ENCODE data around the gene SKAP1.
A peak's percentile ranks its signal among the peaks of the same experiment; 100 is the strongest.
"Not testable (repeated sequence)": the region's sequence is repeated elsewhere in the genome, so short reads cannot be mapped to it uniquely, and the experiment has no call there.

SKAP1 gene

DNA sequence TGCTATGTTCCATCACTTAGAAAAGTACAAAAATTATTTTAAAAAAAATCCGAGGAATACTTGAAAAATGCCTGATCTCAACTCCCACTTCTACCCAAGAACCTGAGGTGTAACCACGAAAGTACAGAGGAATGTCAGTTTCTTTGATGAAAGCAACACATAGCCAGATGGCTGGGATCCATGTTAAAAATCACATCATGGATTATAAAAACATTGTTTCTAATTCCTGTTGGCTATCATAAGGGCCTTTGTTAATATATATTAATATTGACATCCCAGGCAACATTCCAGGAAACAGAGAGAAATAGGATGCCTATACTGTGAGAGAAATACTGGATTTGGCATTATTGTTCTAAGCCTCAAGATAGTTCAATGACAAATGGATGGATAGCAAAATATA lies 115.3 kb downstream of the SKAP1 start:
- DNase-seq: no peak

DNA sequence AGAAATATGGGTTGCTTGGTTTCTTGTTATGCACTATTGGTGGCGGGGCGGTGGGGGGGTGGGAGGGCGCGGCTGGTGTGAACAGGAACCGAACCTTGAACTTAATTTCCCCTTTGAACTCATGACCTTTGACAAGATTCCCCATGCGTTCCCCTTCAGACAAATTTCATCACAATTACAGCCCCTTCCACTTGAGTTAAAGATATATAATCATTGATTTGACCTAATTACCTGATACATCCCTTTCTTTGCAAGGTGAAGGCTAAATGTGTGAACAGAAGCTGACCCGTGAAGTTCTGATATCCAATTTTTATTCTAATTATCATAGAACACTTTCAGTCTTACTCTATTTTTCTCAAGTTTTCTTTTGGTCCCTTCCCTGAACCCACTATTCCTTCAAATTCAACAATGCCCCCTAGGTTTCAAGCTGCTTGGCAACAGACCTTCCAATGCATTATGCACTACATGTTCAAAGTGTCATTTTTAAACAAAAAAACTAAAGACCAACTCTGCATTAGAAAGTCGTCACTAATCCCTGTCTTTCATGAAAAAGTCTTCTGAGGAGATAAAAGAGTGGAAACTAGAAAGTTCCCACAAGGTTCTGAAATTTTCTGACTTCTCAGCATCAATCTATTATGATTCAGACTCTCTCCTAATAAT lies 116.8 kb downstream of the SKAP1 start:
- no peak for DNase-seq

DNA sequence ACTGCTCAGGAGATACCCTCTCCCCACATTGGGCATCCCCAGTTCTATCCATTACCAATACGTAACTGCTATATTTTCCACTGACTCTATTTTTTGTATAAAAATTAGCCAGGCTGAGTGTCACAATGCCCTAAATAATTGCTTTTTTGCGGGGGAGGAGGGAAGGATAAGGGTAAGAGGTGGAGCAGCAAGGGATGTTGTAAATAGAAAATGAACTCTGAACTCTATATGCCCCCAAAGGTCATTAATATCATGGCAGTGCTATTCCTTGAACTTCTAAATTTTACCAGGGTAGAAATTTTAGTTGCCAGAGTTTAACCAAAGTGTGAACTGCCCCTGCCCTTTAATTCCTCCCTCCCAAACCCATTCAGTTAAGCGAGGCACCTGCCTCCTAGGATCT lies 118.7 kb downstream of the SKAP1 start:
- no peak for DNase-seq

DNA sequence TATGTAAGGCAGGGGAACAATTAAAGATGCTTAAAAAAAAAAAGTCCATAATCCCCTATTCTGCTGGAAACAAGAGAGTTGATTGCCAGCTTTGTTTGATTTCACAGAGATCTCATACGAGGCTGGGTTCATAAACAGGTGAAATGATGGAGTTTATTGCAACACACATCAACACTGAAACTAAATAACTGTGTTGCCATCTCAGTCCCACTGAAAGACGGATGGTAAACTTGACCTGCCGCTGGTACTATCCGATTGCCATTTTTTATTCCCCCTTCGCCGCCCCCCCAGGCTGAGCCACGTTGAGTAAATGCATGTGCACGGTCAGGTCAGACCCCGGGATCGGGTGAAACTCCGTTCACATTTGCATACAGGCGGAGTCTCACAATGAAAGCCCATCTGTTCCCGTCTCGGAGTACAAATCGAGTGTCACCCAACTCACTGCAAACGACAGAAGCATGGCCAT lies 119.2 kb downstream of the SKAP1 start:
- no peak for DNase-seq

DNA sequence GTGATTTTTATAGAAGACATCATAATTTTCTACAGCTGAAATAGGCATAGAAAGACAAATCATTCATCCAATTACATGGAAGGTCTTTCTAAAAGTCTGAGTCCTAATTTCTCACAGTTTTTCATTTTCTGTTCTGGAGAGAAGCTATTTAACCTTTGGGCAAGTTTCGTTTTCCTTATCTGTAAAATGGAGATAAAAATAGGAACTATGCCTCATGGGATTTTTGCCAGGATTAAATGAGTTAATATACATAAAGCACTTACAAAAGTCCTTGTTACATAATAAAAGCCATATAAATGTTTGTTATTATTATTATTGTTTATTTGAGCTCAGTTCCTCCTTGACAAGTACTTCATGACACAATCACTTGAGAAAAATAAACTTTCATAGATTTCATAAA lies 121.4 kb downstream of the SKAP1 start:
- no peak for DNase-seq

DNA sequence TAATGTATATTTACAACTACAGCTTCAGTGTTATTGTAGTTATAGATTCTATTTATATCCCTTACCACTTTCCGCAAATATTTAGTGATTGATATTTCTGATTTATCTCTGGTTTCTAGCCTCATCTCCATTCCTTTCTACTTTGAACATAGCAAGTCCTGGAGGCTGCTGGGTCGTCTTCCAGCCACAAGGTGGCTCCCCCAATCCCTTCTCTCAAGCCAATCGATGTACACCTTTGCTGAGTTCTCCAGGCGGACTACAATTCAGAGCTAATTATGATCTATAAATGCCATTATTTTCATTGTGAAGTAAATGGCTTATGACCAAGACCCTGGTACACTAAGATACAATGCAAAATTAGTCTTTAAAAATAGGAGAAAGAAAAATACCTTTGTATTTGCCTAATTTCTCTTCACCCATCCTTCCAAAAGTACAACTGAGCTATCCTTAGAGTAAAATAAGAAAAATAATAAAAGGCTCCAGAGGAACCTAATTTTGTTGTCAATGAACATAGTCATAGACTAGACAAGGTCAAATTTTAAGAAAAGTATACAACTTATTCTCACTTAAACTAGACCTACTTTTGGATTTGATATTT lies 122.1 kb downstream of the SKAP1 start:
- peak; percentile 63 for DNase-seq

DNA sequence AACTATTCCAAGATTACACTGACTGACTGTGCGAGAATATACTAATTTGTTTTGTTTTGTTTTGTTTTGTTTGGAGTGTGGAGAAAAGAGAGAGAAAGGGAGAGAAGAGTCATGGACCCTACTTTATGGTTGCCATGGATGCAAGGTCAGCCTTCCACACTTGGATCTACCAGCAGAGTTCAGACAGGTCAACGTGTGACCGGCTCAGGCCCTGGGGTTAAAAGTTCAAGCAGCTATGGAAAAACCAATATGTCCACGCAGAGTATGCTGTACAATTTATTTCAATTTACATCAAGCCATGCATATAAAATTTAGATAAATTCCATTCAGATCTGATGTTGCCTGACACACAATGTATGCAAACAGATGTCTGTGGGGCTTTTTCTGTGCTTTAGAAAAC lies 122.8 kb downstream of the SKAP1 start:
- no peak for DNase-seq

DNA sequence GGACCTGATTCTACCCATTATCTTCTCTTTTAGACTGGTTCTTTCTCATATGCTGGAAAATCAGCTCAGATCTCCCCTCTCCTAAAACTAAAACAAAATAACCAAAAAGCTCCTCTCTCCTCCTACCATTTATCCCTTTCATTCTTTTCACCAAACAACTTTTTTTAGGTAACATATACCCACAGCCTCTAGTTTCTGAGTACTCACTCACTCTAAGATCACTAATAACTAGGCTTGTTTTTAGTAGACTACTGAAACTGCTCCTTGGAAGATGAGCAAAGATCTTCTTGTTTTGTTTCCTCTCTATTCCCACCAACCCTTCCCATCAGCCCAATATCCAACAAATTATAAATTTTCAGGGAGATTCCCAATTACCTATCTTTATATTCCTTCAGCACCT lies 129.0 kb downstream of the SKAP1 start:
- DNase-seq: no peak

DNA sequence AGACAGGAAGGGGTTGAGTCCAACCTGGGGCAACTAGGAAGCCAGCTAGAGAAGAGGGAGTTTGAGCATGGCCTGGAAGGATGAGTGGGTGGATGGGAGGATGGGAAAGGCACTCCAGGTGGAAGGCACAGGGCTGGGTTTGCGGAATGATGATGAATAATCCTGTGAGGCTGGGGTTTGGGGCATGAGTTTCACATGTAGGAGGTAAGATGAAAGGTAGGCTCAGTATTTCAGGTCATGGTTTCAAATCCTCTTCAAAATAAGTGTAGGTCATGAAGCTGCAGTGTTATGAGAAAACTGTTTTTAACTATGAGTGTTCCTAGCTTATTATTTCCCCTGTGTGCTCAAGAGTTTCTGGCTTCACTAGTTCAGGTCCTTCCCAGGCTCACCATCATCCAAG lies 130.3 kb downstream of the SKAP1 start:
- no peak for DNase-seq

DNA sequence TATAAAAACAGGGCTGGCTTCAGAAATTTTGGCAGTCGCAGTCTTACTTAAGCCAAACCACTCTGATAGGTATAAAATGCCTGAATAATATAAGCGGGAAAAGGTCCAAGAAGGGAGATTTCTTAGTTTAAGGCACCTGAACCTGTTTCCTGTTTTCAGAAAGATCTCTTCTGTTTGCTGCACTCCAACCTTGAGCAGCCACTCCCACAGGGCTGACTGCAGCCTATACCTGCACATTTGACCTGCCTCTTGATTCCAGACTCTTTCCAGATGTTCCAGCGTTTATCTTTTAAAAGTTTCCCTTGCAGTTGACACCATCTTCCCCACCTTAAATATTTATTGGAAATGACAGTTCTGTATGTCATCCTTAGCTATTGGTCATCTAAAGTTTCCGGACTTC lies 132.2 kb downstream of the SKAP1 start:
- DNase-seq: no peak

DNA sequence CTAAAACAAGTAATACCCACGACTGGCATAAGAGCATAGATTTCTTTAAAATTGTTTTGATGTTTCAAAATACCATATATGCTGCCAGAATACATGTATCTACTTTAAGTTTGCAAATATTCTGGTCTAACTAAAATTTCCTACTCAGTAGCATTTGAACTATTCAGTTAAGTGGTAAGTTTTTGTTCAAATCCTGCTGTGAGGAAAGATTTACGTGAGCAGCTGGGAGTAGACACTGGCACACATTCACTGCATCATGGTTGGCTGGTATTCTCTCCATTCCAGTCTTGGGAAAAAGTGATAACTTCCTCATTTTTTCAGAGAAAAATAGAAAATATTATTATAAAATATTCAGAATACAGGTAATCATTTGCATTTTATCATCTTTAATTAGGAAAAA lies 133.6 kb downstream of the SKAP1 start:
- DNase-seq: no peak

DNA sequence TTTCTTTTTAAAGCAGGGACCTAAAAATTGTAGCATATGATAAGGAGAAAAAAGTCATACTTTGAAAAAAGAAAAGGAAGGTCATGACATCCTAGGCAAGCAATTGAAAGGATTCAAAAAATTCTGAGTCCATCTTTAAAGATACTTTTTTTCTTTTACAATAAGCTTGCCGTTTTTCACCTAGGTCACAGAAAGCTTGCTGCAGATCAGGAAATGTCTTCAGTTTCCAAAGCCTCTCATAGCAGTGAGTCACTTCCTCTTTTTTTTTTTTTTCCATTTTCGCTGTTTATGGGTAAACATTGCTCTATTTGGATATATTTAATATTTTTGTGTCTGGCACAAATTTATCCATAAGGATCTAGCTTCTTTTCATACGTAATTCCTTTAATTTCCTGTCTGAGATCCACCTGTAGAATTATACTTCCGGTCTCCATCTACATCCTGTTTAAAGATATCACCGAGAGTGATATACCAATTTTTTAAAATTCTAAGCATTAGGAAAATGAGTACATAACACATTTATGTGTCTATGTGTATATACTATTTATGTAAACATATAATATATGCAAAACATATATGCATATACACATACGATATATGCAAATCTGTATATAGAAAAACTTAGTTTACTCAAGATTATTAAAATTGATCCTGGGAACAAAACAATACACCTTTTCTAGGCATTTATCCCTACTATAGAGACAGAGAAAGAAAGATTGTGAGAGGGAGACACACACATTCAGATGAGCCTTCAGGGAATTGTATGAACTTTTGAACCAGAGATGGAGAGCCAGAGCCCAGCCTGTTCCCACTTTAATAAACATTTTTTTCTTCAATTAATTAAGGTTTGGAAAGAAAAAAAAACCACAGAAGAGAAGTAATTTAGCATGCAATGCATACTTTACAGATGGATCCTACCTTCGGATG lies 134.4 kb downstream of the SKAP1 start:
- peak; percentile 21 for DNase-seq

DNA sequence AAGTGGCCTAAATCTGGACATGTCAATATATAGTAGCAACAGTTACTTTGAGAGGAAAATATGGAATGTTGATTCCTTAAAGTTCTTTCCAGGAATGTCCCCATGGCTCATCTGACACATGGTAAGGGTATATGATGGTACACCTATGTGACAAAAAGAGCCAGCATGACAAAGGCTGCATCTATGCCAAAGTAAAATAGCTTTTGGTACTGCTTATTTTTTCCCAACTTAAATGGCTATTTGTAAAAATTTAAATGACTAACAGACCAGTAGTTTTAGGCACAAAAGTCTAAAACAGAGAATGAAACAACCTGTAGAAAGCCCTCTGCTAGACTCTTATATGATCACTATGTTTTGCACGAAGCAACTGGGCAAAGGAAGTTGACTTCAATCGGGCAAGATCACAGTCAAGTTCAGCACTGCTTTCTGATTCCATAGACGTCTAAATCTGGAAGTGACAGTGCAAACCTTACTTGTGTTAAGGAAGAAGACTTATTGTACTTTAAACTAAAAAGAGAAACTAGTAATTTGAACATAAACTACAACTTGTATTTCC lies 135.1 kb downstream of the SKAP1 start:
- peak; percentile 19 for DNase-seq

DNA sequence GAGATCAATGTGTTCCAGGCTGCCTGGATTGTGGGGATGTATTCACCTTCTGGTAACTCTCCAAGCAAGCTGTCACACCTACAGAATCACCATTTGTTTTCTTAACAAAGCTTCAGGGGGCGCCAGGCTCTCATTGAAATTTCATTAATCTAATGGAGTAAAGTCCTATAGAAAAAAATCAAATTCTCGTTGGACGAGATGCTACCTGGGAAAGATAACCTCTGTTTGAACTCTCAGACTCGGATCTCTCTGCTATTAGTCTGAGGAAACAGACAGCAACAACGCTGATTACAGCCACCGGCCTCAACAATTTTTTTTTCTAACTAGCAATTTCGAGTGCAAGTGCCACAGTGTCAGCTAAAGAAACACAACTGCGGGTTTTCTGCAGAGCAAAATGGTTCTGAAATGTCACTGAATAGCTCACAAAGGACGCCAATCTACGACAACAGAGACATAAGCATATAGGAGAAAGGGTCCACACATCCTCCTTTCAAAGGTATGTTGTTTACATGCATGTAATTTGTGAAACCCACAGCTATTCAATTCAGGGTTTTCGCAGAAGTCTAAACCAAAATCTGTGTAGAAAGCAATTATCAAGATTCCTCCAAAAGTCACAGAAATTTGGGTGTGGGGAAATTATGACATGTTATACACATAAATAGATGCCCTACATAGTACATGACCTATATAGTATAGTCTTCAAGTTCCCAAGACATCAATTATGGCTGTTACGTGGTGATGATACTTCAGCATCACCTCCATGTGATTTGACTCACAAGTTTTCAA lies 135.8 kb downstream of the SKAP1 start:
- DNase-seq: peak; percentile 10

DNA sequence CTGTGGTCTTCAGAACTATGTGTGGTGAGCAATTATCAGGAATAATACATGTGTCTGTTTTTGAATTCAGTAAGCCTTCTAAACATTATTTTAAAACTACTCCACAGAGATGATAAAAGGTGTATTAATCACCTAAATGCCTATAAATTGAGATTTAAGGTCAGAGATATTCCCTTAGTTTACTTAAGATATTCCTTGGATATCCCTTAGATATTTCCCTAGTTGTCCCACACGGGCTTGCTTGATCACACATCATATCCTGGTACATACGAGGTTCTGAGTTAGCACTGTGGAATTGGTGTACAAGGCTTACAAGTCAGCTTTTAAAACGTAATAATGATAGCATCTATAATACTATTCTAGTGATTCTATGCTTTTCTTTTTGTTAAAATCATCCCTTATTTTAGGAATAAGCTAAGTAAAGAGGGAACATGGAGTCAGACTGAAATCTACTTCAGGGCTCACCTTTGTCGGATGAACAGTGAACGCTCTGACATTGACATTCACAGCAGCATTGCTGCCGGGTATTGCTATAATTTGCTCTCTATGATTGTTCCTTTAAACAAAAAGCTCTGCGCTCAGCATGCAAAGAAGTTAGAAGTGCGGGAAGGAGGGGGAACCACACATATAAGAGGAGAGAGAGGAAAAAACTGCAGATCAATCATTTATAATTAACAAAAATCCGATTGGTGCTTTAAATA lies 136.5 kb downstream of the SKAP1 start:
- DNase-seq: no peak

DNA sequence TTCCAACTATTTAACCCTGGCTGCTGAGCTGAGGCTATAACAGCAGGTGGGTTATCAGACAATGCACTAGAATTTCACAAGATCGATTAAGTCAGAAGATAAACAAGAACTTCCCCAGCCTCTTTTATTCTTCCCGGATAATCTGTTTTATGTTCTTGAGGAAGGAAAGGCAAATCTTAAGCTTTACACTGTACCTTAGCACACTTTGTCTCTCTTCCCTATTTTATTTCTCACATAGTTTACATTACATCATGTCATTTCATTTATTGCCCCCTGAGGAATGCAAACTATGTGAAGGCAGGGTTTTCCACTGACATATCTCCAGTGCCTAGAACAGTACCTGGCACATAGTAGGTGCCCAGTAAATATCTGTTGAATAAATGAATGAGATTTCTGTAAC lies 139.6 kb downstream of the SKAP1 start:
- DNase-seq: no peak

DNA sequence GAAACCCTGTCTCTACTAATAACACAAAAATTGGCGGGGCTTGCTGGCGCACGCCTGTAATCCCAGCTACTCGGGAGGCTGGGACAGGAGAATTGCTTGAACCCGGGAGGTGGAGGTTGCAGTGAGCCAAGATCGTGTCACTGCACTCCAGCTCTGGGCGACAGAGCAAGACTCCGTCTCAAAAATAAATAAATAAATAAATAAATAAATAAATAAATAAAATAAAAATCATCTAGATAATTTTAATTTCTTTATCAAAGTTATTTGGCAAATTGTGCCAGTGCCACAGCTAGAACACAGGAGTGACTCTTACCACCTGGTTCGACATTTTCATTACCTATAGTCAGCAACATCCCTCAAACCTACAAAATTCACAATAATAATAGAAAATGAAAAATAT lies 143.1 kb downstream of the SKAP1 start:
- not testable (repeated sequence) for DNase-seq

DNA sequence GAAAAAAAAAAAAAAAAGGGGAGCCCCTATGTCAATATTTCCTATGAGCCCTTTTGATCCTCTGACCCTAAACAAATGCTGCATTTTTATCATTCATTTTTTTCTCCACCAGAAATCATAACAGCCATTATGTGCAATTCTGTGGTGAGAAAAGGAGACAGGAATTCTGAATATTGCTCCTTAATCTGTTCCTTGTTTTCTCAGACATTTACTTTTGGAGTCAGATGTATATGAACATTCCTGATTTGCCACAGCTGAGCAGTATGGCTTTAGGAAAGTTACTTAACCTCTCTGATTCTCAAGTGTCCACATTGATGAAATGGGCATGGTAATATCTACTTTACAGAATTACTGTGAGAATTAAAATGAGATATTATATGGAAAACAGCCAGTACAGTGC lies 144.4 kb downstream of the SKAP1 start:
- no peak for DNase-seq

DNA sequence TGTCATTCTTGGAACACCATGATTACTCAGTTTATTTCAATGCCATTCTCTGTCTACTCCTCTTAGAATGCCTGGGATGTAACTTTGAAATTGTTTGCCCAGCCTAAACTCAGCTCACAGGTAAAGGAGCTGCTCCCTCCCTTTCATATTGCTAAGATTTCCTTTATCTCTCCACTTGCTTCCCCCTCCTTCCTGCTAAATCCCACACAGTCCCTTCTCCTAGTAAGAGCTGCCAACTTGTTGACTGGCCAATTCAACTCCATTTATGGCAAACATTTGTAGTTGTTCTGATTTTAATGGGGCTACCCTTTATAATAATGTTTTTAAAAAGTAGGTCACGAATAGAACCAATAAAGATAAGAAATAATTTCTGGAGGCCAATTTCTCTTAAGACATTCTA lies 146.1 kb downstream of the SKAP1 start:
- no peak for DNase-seq

DNA sequence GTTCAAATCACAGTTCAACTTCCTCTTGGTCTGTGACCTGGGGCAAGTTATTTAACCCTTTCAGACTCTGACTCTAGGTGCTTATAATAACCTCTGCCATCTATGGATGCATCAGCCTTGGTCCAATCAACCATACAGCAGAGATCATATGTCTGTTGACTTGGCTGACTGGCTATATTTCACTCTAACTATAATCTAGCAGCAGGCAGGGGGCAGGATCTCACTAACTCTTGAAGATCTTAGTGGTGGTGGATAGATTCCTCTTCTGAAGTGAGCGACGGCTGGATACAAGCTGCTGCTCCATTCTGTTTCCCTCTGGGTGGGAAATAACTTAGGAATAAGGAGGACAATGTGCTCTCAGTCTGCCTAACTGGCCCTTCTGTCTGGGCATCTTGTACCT lies 146.6 kb downstream of the SKAP1 start:
- no peak for DNase-seq

DNA sequence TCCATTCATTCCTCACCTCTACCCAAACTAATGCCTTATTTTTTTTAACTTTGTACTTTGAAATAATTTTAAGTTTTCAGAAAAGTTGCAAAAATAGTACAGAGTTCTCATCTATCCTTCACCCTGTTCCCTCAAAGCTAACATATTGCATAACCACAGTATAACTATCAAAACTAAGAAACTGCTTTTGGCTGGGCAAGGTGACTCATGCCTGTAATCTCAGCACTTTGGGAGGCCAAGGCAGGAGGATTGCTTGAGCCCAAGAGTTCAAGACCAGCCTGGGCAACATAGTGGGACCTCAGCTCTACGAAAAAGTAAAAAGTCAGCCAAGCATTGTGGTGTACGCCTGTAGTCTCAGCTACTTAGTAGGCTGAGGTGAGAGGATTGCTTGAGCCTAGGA lies 147.7 kb downstream of the SKAP1 start:
- DNase-seq: no peak

All from CD4-positive, alpha-beta T cell treated with Interleukin-17A for 4 hours (primary cell).